Glutamatergic neuron (in vitro differentiated cells): Measurements from ENCODE around the gene NETO2. TPM values are rescaled to one million over a fixed set of nuclear protein-coding genes. Genes with fewer than 3 reads are reported as not detected.
A peak's percentile ranks its signal among the peaks of the same experiment; 100 is the strongest.

Experiments used
- DNase-seq: peaks from one replicate; pipeline ENCODE4 v3.0.0; 2022
- H3K27ac Mint-ChIP-seq: one replicate; pipeline ENCODE4 v1.8.0; 2020; ENCODE audit warnings: mild to moderate bottlenecking, mixed read lengths, inconsistent platforms; ENCODE audit not compliant: unreplicated experiment
- H3K27me3 Mint-ChIP-seq: one replicate; pipeline ENCODE4 v1.8.0; 2020; ENCODE audit warnings: mild to moderate bottlenecking, moderate library complexity, mixed read lengths, inconsistent platforms; ENCODE audit not compliant: unreplicated experiment
- H3K36me3 Mint-ChIP-seq: one replicate; pipeline ENCODE4 v1.8.0; 2020; ENCODE audit warnings: mild to moderate bottlenecking, mixed read lengths, inconsistent platforms; ENCODE audit not compliant: unreplicated experiment
- H3K4me1 Mint-ChIP-seq: one replicate; pipeline ENCODE4 v1.8.0; 2020; ENCODE audit warnings: mild to moderate bottlenecking, low read depth, mixed read lengths, inconsistent platforms; ENCODE audit not compliant: unreplicated experiment
- H3K4me3 Mint-ChIP-seq: one replicate; pipeline ENCODE4 v1.8.0; 2020; ENCODE audit warnings: mild to moderate bottlenecking, mixed read lengths, inconsistent platforms; ENCODE audit not compliant: unreplicated experiment
- H3K9me3 Mint-ChIP-seq: one replicate; pipeline ENCODE4 v1.8.0; 2020; ENCODE audit warnings: mild to moderate bottlenecking, moderate library complexity, mixed read lengths, inconsistent platforms; ENCODE audit not compliant: unreplicated experiment
- CTCF ChIP-seq: fragments of 200-600 bp; sonication (generic); IDR thresholded peaks from one replicate; pipeline ENCODE4 v1.5.0; 2021; ENCODE audit not compliant: partially characterized antibody, unreplicated experiment
- total RNA-seq: library from RNA; stranded (reverse); fragmentation: NEBNext Ultra II Directional; extraction: Animal tissue kit (Norgen Biotek cat#: 25700); gene quantifications from one replicate; pipeline ENCODE4 v1.2.1, GENCODE V29; 2021; ENCODE audit not compliant: unreplicated experiment

Gene NETO2
- total RNA-seq, 1 donor from 2014 or later, result 26.3 TPM

- no peak for TF ChIP-seq CTCF
- Mint-ChIP-seq H3K4me1 (peaks cover 9% of the 10 kb centered on the region), H3K9me3 (peaks cover 3% of the 10 kb centered on the region), H3K4me3 (no peak overlapping the region), H3K27ac (no peak overlapping the region), H3K27me3 (peaks cover 3% of the 10 kb centered on the region), H3K36me3 (no peaks in the 10 kb centered on the region)
- no peak for DNase-seq
Measured at GRCh38 chr16:47036201-47036600, 107.5 kb downstream of the NETO2 start.

- Mint-ChIP-seq H3K27ac (no peak overlapping the region), H3K9me3 (peaks cover 3% of the 10 kb centered on the region), H3K4me3 (no peak overlapping the region), H3K4me1 (peaks cover 9% of the 10 kb centered on the region), H3K27me3 (peaks cover 3% of the 10 kb centered on the region), H3K36me3 (no peaks in the 10 kb centered on the region)
- TF ChIP-seq CTCF, result no peak
- DNase-seq, result no peak
Measured at GRCh38 chr16:47035436-47035835, 108.3 kb downstream of the NETO2 start.

- no peak for TF ChIP-seq CTCF
- no peaks in the 10 kb centered on the region for H3K36me3 Mint-ChIP-seq
Measured at GRCh38 chr16:47034455-47034854, 109.3 kb downstream of the NETO2 start.

GRCh38 chr16:47033176-47033575 lies 110.6 kb downstream of the NETO2 start:
- peaks cover 9% of the 10 kb centered on the region for H3K4me1 Mint-ChIP-seq
- TF ChIP-seq CTCF, result no peak
- H3K36me3 Mint-ChIP-seq, result no peaks in the 10 kb centered on the region
- H3K27me3 Mint-ChIP-seq, result peaks cover under 1% of the 10 kb centered on the region
- H3K27ac Mint-ChIP-seq, result peak overlapping the region; percentile 66
- DNase-seq, result peak; percentile 27
- no peak overlapping the region for H3K4me3 Mint-ChIP-seq
- H3K9me3 Mint-ChIP-seq, result peaks cover 3% of the 10 kb centered on the region

More at GRCh38 chr16:47034455-47034854, 109.3 kb downstream of the NETO2 start:
- Mint-ChIP-seq H3K27ac (peak overlapping the region; percentile 3), H3K27me3 (peaks cover 3% of the 10 kb centered on the region), H3K9me3 (peaks cover 3% of the 10 kb centered on the region), H3K4me3 (peak overlapping the region; percentile 63), H3K4me1 (peaks cover 9% of the 10 kb centered on the region)
- DNase-seq, result no peak

- H3K27ac Mint-ChIP-seq, result no peak overlapping the region
Measured at GRCh38 chr16:47029724-47030123, 114.0 kb downstream of the NETO2 start.

More at GRCh38 chr16:47029724-47030123, 114.0 kb downstream of the NETO2 start:
- Mint-ChIP-seq H3K4me3 (no peak overlapping the region), H3K9me3 (no peaks in the 10 kb centered on the region), H3K4me1 (peaks cover 9% of the 10 kb centered on the region), H3K36me3 (no peaks in the 10 kb centered on the region), H3K27me3 (peaks cover 3% of the 10 kb centered on the region)
- DNase-seq, result no peak
- TF ChIP-seq CTCF, result no peak
